Measurements from ENCODE around the gene STYXL1.

STYXL1 gene

DNA sequence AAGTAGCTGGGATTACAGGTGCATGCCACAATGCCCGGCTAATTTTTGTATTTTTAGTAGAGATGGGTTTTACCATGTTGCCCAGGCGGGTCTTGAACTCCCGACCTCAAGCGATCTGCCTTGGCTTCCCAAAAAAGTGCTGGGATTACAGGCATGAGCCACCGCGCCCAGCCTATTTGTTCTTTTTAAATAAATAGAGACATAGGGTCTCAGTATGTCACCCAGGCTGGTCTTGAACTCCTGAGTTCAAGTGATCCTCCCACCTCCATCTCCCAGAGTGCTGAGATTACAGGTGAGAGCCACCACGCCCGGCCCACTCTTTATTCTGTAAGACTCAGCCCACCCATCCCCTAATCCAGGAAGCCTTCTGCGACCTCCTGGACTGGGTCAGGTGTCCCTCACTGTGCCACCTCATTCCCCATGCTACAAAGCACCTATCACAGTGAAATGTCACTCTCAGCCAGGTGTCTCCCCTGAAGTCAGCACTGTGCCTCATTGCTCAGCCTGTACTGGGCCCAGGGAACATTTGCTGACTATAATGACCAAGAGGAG, 56.2 kb downstream of the STYXL1 start:
- DNase-seq: no peak

DNA sequence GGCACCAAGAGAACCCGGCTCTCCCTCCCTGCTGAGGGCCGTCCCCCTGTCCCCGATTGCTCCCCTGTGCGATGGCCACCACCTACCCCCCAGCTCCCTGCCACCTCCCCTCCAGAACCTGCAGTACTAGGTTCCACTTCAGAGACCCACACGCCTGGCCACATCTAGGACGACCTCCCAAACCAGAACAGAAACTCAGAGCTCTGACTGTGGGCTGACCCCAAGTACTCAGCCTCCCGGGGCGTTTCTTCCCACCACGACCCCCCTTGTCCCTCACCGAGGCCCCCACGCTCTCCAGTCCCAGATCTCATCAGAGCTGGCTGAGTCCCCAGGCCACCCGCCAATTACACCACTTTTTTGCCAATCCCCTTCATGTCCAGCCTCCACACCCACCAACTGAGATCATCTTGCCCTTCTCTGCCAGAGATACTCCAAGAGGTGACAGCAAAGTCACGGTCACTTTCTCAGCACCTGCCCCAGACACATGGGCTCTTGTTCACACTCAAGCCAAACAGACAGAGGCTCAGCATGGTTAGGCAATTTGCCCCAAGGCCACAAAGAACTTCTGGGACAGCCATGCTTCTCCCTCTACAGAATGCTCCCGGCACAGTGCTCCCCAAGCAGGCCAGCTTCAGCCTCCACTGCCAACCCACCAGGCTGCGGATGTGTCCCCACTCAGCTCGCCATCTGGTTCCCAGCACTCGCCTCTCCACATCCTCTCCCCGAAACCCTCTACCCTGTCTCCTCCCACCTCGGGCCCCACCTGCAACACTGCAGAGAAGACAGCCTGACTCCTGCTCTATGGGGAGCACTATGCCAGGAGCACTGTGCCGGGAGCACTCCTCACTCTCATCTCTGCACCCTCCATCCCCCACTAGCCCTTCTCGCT, 58.1 kb downstream of the STYXL1 start:
- no peak for DNase-seq

DNA sequence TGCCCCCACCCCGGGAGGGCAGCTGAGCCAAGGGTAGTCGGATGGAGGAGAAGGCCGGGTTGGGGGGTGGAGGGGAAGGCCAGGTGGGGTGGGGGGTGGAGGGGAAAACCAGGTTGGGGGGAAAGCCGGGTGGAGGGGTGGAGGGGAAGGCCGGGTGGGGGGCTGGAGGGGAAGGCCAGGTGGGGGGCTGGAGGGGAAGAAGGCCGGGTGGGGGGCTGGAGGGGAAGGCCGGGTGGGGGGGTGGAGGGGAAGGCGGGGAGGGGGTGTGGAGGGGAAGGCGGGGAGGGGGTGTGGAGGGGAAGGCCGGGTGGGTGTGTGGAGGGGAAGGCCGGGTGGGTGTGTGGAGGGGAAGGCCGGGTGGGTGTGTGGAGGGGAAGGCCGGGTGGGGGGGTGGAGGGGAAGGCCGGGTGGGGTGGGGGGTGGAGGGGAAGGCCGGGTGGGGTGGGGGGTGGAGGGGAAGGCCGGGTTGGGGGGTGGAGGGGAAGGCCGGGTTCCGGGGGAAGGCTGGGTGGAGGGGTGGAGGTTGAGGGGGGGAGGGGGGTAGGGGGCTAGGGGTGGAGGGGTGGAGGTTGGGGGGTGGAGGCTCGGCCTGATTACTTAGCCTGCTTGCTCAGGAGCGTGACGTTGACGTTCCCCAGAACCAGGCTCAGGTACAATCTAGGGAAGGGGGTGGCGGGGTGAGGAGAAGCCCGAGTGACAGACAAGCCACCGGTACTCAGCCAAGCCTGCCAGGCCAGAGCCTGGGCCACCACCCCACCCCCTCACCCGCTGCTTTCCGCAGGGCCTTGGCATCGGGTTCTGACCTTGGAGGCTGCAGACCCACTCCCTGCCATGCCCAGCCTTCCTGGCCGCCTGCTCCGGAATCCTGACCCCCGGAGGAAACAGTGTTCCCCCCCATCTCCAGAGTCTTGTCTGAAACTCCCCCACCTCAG, 59.0 kb downstream of the STYXL1 start:
- DNase-seq: no peak

GRCh38 chr7:75987805-75988567, 59.8 kb downstream of the STYXL1 start:
- no peak for DNase-seq

DNA sequence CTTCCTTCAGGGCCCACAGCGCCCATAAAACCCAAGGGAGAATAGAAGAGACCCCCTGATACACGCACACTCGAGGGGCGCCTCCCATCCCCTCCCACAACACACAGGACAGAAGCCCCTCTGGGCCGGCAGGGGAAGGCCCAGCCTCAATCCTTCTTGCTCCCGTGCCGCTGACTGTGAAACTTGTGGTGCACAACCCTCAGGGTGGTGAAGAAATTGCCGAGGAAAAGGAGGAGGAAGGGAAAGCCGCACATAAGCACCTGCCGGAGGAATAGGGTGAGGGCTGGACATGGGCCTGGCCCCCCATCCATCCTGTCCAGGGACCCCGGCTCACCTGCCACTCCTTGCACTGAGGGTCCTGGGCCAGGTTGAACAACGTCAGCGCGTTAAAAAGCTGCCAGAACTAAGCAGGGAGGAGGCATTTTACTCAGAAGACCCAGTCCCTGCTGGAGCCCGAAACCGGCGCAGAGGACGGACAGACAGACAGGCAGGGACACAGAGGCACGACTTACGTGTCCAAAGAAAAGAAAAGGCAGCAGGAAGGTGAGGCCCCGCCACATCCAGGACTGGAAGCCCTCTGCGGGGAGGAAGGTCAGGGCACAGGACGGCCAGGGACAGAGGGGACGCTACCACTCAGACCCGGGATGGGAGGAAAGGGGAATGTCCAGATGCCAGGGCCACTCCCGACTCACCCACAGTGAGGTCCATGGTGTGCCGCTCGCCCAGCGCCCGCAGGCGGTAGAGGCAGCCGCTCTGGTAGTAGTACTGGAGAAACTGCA, 60.6 kb downstream of the STYXL1 start:
- no peak for DNase-seq

DNA sequence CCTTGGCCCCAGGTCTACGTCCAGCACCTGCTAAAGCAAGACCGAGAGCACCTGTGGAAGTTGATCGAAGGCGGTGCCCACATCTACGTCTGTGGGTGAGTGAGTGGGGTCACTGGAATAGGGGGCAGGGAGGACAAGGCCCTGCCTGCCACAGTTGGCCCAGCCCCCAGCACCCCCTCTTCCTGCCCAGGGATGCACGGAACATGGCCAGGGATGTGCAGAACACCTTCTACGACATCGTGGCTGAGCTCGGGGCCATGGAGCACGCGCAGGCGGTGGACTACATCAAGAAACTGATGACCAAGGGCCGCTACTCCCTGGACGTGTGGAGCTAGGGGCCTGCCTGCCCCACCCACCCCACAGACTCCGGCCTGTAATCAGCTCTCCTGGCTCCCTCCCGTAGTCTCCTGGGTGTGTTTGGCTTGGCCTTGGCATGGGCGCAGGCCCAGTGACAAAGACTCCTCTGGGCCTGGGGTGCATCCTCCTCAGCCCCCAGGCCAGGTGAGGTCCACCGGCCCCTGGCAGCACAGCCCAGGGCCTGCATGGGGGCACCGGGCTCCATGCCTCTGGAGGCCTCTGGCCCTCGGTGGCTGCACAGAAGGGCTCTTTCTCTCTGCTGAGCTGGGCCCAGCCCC, 61.5 kb downstream of the STYXL1 start:
- no peak for DNase-seq

DNA sequence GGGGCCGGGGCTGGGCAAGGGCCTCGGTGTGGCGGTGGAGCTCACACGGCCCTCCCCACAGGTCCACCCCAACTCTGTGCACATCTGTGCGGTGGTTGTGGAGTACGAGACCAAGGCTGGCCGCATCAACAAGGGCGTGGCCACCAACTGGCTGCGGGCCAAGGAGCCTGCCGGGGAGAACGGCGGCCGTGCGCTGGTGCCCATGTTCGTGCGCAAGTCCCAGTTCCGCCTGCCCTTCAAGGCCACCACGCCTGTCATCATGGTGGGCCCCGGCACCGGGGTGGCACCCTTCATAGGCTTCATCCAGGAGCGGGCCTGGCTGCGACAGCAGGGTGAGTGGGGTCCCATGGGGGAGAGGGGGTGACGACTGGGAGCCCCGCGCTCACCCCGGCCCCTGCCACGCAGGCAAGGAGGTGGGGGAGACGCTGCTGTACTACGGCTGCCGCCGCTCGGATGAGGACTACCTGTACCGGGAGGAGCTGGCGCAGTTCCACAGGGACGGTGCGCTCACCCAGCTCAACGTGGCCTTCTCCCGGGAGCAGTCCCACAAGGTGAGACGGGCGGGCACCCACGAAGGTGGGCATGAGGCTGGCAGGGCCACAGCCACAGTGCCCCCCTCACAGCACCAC, 62.2 kb downstream of the STYXL1 start:
- no peak for DNase-seq

DNA sequence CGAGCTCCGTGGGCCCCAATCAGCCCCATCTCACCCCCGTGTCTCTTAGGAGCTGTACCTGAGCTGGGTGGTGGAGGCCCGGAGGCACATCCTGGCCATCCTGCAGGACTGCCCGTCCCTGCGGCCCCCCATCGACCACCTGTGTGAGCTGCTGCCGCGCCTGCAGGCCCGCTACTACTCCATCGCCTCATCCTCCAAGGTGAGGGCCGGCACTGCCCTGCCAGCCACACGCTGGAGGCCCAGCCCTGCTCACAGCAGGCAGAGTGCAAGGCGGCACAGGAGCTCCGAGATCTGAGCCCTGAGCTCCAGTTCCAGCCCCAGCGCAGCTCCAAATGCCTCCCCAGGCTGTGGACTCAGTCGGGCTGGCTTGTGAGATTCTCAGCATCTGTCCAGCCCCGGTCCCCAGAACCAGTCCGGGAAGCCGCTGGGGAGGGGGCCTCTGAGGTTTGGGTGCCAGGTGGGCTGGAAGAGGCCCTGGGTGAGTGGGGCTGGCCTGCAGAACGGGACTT, 62.7 kb downstream of the STYXL1 start:
- DNase-seq: no peak

DNA sequence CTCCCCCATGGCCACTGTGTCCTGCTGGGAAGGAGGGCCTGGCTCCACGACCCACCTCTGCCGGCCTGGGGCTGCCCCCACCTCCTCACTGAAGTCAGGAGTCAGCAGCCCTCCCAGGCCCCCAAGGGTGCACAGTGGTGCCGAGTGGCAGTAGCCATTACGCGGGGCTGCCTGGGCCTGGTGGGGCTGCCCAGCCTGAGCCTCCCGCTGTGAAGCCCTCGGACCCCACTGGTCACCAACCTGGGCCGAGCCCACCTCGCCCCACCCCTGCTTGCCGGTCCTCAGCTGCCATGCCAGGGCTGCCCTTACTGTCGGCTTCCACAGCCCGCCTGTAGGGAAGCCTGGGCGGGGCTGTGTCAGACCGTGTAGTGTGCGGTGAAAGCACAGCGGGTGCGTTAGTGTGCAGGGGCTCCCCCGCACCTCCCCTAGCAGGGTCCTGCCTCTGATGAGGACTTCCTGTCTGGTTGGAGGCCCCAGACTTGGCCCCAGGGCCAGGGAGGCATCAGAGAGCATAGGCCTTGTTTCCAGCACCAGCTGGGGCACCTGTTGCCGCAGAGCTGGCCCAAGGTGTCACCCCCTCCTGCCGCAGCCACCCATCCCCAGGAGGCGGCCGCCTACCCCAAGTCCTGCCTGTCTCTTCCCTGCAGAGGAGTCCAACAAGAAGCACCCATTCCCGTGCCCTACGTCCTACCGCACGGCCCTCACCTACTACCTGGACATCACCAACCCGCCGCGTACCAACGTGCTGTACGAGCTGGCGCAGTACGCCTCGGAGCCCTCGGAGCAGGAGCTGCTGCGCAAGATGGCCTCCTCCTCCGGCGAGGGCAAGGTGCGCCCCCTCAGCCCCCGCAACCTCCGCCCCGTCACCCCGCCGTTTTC, 63.4 kb downstream of the STYXL1 start:
- no peak for DNase-seq

- no peak for DNase-seq
These were observed 64.2 kb downstream of the STYXL1 start for GRCh38 chr7:75983471-75984129.

- no peak for DNase-seq
These were observed 65.3 kb downstream of the STYXL1 start for GRCh38 chr7:75982306-75983064.

GRCh38 chr7:75981453-75982305, 66.1 kb downstream of the STYXL1 start:
- no peak for DNase-seq

- no peak for DNase-seq
These were observed 66.7 kb downstream of the STYXL1 start for GRCh38 chr7:75981203-75981452.

DNA sequence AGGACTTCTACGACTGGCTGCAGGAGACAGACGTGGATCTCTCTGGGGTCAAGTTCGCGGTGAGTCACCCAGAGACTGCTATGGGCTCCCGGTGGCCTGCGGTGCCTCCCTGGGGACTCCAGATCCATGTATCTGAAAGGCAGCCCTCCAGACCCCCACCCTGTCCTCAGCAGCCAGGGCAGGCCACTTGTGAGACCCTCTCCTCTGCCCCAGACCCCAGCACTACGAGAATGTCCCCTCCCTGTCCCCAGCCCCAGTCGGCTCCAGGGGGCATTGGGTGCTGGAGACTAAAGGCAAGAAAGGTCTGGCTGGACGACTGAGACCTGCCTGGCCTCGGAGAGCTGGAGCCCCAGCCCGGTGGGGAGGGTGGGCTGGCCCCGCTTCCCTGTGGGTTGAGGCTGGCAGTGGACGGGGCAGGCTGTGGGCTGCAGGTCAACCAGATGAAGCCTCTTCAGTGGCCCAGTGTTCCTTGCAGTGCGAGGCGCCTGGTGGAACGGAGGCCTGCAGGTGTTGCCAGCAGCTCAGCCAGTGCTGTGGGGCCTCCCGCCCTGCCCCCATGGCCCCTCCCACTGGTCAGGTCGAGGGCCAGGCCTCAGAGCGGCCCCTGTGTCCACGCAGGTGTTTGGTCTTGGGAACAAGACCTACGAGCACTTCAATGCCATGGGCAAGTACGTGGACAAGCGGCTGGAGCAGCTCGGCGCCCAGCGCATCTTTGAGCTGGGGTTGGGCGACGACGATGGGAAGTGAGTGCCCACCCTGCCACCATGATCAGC, 67.2 kb downstream of the STYXL1 start:
- DNase-seq: no peak

DNA sequence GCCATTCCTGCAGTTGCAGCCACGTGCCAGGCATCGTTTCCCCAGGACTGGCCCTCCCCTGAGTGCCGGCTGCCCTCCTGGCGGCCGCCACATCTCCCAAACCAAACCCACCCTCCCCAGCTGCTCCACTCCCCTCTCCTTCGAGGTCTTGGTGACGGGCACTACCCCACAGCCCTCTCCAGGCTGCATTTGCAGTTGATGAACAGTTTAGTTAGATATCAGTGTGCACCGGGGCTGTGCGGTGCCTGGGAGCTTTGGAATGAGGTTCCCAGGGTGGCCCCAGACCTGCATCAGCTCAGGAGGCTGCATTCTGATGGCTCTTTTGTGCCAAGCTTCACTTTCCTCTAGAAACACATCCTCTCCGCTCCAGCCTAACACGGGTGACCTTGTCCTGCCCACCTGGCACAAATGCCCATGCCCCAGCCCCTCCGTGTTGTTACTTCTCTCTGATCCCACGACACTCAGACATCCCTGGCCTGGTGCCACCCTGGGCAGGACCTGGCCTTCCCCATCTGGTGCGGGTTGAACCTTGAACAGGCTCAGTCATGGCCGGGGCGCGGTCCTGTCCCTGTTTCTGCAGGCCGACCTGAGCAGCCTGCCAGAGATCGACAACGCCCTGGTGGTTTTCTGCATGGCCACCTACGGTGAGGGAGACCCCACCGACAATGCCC, 67.9 kb downstream of the STYXL1 start:
- no peak for DNase-seq

- peak; percentile 74 for DNase-seq
These were observed 70.1 kb downstream of the STYXL1 start for GRCh38 chr7:75977743-75978142.

Measured in NCI-H2171 treated with DMSO at 0.1 percent for 48 hours (cell line).